ENCODE data around the gene VWC2L.

DNA sequence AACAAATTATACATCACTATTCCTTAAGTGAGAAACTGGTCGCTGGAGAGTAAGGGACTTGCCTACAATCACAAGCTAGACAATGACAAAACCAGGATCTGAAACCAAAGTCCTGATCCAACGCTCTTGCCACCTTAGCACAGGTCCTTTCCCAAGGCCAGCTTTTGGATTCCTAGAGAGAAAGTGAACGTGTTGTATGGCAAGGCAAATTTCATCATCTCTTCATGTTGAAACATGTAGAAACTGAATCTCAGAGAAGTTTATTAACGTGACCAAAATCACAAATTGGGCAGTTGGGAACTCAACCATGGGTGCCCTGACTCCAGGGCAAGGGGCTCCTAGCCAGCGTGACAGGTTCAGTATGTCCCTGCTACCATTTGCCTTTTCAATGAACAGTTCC is 118.2 kb downstream of the VWC2L start:
- TF ChIP-seq, protein P1, sequence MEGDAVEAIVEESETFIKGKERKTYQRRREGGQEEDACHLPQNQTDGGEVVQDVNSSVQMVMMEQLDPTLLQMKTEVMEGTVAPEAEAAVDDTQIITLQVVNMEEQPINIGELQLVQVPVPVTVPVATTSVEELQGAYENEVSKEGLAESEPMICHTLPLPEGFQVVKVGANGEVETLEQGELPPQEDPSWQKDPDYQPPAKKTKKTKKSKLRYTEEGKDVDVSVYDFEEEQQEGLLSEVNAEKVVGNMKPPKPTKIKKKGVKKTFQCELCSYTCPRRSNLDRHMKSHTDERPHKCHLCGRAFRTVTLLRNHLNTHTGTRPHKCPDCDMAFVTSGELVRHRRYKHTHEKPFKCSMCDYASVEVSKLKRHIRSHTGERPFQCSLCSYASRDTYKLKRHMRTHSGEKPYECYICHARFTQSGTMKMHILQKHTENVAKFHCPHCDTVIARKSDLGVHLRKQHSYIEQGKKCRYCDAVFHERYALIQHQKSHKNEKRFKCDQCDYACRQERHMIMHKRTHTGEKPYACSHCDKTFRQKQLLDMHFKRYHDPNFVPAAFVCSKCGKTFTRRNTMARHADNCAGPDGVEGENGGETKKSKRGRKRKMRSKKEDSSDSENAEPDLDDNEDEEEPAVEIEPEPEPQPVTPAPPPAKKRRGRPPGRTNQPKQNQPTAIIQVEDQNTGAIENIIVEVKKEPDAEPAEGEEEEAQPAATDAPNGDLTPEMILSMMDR (IDR thresholded peaks at IDR 0.05): no peak
- TF ChIP-seq ZFX (IDR thresholded peaks at IDR 0.05; ENCODE audit: borderline replicate concordance): no peak
